T-helper 22 cell (primary cell): ENCODE measurements around the gene ZNF366.

Source experiments
- DNase-seq: peaks from one replicate; pipeline ENCODE4 v3.0.0-alpha.2; 2020; ENCODE audit warnings: low read depth

The ZNF366 gene

DNA sequence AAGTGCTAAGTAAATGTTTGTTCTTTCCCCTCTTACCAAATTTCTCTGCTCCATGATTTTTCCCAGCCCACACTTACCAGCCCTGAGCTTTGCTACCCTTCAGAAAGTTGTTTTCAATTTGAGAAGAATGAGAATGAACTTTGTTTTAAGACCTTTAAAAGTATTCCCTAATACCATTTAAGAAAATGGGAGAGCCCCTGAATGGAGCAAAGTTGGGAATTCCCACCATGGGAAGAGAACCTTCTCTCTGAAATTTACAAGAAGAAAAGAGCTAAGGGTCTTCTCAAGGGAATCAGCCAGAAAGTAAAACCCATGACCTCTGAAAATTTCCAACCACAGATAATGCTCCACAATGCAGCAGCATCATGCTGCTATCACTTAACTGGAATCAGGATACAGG is 17.7 kb downstream of the ZNF366 start:
- DNase-seq: no peak

DNA sequence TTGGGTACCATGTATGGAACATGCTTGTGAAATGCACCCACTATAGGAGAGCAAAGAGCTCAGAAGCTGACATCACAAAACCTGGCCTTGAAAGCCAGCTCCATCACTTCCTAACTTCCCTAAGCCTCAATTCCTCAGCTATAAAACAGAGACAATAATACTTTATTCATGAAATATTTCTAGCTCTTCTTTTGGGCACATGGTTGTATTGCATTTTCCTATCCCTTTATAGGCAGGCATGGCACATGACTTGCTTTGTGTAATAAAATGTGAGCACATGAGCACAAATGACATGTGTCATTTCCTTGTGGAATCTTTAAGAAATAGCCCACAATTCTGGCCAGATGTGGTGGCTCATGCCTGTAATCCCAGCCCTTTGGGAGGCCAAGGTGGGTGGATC is 18.5 kb downstream of the ZNF366 start:
- DNase-seq: no peak

DNA sequence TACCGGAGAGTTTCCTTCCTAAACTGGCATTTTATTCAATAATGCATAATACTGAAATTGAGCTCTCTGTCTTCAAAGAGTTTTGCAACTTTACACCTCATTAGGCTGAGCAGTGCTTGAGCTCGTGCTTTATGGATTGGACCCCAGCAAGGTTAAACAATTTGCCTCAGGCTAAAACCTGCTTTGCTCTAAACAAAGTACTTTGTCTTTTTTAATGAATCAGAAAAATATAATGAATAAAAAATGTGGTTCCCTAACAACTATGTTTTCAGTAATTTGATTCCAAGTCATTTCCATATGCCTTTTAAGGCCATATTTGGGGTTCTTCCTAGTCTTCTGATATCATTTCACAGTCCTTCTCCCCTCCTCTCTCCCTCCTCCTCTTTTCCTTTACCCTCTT is 20.0 kb downstream of the ZNF366 start:
- no peak for DNase-seq

DNA sequence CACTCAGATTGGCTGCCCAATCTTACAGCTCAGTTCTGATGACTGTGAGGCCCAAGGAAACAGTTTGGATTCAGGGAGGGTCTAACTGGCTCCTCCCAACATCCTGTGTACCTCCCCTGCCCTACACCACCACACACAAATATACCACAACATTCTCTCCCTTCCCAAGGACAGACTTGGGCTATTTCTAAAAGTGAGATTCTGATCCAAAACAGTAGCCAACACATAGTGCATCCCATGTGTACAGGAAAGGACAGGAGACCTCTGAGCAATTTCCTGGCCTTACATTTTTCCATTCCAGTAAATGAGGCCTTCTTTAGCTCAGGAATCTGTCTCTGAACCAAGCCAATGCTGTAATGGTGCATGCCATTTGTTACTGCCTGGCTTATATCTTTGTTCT is 20.8 kb downstream of the ZNF366 start:
- DNase-seq: no peak

DNA sequence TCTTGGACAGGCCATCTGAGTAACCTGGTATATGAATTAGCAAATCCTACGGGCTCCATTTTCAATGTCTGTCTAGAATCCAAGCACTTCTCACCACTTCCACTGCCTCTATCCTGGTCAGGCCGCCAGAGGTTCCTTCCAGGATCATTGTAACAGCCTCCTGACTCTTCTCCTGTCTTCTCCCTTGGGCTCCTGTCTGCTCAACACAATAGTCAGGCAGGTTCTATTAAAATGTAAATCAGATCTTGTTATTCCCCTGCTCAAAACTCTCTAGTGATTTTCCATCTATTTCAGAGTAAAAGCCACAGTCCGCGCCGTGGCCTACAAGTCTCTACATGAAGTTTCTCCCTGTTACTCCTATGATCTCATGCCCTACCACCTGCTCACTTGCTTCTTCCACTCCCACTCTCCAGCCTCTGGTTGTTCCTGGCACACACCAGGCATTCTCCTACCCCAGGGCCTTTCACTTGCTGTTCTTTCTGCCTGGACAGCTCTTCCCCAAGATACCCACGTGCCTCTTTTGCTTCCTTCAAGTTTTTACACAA is 21.7 kb downstream of the ZNF366 start:
- no peak for DNase-seq

DNA sequence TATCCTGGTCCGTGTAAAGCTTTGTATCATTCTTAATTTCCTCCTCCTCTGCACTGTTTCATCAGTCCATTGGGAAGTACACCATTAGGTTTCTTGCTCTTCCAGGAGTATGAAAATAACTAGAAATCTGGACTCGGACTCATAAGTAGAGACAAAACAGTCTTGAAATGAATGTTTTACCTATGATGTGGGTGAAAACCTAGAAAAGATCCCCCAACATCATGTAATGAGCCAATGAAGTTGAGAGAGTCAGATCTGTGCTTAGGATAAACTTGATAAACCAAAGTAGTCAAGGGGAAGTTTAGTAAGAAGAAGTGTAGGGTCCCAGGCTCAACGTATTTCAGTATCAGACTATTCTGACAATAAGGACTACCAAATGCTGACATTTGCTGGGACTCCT is 25.2 kb downstream of the ZNF366 start:
- no peak for DNase-seq

DNA sequence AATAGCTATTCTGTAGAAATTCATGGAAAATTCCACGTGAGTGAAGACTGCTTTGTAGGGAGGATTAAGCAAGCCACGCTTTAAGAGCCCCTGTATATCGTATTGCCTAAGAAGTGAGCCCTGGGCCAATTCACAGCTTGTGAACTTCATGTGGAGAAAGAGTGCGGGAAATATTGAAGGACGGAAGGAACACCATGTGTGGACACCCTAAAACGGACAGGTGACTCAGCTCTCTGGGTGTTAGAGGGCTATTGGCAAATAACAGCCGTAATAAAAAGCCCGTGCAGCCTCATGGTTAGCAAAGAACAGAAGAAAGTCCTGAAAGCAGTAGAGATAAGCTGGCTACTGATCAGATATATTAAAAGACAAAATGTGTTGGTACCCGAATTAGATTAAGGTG is 26.4 kb downstream of the ZNF366 start:
- DNase-seq: no peak

DNA sequence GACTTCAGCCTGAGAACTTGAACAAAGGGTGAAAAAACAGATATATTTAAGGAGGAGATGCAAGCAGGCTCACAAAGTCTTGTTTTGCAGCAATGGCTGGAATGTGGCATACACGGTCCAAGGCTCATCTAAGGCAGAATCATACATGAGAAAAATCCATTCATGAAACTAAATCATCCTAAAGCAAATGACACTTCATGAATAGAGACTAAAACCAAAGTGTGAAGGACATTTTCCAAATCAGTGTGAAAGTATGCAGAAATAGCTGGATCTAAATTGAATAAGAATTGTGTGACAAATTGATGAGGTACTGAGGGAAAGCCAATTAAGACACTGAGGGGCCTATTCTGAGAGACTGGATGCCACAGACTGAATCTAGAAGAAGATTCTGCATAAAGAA is 27.3 kb downstream of the ZNF366 start:
- DNase-seq: no peak

DNA sequence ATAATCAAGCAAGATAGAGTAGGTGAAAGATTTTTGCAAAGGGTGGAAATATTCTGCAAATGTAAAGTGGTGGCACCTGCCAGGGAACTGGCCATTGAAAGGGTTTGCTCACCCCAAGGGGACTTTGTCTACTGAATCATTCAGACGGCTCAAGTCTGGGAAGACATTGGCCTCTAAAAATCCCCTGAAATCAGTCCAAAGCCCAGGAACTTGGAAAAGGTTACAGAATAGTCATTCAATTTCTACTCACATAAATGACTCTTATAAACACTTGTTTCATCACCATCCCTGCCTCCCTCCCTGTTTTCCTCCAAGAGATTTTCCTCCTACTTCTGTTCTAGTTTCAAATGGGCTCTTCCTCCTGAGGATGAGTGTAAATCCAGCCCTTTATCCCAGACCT is 28.5 kb downstream of the ZNF366 start:
- no peak for DNase-seq

DNA sequence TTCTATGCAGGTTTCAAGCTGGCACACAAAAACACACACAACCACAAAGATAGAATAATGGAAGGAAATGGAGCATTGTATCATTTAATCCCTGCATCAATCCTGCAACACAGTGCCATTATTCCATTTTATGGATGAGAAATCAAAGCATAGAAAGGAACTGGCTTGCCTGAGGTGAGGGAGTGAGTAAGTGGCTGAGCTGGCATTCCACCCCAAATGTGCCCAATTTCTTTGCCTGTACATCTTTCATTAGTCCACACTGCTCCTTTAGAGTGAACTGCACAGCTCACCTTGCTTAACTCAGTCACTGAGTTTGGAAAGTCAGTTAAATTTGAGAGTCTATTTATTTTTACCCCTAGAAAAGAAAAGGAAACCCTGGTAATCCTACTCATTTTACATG is 28.9 kb downstream of the ZNF366 start:
- no peak for DNase-seq

DNA sequence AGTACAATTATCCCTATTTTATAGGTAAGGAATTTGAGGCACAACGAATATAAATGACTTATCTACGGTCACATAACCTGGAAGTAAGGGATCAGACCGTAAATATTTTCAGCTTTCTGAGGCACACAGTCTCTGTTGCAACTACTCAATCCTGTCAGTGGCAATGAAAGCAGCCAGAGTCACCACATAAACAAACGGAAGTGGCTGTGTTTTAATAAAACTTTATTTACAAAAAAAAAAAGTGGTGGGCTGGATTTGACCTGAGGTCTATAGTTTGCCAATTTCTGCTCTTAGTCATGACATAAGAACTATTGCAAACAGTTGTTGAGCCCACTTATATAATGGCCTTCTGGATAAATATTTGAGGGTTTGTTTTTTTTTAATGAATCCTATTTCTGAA is 29.6 kb downstream of the ZNF366 start:
- no peak for DNase-seq

DNA sequence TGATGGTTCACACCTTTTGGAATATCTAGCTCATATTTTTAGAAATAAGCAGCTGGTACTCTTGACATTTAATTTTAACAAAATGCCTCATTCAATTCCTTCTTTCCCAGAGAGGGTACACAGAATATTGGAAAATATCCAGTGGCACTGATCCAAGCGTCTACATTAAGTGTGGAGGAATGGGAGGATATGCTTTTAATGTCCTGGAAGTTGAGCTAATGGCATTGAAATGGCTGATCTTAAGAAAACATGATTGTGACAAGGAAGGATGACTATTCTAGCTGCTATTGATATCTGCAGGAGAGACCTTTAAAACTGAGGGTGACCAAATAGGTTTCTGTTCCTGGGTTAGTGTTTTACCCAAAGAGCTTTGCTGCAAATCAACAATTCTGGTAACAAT is 30.0 kb downstream of the ZNF366 start:
- DNase-seq: no peak

DNA sequence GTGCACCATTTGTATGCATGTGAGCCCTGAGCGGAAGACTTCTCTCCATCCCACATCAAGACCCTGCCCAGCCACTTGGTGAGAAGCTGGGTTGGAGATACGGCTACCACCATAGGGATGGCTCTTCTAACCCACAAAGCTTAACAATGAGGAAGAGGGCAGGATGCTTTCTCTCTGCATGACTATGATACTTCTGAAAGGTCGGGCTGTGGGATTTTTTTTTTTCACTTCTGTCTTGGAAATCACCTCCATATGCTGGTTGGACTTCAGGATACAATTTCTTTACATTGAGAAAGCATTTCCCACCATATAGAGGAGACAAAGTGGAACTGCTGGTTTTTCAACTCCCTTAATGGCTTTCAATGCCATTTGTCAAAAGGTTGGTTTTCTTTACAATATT is 30.5 kb downstream of the ZNF366 start:
- DNase-seq: no peak

DNA sequence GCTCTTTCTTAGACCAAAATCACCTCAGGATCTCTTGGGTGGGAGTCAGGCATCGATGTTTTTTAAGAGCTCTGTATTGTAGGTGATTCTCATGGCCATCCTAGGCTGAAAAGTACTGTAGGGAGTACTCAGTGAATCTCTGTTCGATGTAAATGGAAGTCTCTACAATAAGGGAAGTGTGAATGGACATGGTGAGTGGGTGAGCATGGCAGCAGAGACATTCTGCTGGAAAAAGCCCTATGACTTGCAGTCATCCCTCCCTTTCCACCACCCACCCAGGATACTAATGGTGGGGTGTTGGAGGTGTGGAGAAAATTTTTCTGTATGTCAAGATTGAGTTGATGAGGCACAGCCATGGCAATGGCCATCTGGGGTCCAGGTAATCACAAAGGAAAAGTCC is 30.9 kb downstream of the ZNF366 start:
- no peak for DNase-seq

DNA sequence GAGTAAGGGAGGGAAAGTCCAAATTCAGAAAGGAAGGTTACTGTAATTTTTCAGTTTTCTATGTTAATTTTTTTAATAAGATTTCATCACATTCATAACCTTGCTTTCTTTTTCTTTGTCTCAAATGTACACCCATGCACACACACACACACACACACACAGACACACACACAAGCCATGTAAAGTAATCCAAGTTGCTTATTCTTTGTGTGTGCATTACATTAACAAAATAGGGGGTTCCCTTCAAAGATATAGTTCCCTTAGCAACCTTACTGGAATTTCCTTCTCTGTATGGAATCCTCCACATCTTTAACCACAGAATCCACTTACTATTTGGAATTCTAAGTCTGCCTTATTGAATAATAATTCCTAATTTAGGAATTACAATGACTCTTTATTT is 32.7 kb downstream of the ZNF366 start:
- DNase-seq: no peak

DNA sequence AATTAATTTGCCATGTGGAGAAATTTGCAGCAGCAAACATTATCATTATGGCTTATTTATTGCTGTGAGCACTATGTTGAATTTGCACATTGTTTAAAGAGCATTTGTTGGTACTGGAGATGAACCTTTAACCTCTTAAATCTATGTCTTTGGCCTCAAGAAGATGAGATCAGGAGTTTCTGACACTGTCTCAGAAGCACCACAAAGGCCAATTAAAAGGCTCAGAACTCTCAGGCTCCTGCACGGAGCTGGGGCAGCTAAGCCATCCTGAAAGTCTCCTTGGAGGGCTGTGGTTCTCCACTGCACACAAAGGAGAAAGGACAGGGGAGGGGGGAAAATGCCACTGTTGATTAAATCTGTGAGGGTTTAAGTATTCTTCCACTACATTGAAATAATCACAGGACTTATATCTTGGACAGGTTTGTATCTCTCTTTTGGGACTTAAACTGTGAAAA is 33.1 kb downstream of the ZNF366 start:
- DNase-seq: no peak

DNA sequence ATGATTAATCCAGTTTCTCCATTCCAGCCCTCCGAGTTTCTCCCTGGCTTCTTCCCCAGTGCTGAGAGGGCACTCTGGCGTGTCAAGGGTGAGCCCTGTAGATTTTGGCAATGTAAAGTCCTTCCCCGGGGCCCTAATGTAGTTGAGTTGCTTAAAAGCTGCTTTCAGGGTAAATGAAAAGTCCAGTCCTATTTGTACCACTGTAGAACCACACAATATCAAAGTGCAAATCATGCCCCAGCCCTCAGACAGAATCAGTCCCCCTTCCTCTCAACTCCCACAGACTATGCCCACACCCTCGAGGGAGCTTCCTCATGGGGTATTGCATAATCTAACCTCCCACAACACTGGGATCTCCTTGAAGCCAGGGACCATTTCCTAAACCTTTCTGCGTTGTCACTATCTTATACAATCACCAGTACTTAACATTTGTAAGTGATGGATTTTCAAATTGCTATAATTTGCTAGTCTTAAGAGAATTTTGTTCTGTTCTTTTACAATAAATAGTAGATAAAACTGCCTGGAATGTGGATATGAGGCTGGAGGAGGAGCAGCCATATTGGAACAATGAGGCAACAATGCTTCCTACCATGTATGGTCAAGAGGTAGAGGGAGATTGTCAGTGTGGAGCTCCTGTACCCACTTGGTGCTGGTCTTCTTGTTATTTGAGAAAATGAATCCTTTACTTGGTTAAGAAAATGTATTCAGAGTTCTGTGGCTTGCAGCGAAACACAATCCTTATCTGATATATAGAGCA is 34.4 kb downstream of the ZNF366 start:
- DNase-seq: no peak

DNA sequence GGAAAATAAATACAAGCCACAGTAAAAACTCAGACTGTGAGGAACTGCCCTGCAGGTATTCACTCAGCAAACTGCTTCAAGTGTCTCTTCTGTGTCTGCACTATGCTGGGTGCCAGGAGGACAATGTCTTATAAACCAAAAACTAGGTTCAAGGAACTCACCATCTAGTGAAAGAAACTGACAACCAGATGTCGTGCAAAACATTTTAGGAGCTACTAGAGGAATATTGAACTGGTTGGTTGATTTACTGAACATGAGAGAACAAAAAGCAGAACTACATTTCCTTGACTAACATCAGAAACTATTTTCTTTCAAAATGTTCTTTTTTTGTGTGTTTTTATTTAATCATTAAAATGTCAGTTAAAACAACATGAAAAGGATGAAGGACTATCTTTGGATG is 35.2 kb downstream of the ZNF366 start:
- no peak for DNase-seq

DNA sequence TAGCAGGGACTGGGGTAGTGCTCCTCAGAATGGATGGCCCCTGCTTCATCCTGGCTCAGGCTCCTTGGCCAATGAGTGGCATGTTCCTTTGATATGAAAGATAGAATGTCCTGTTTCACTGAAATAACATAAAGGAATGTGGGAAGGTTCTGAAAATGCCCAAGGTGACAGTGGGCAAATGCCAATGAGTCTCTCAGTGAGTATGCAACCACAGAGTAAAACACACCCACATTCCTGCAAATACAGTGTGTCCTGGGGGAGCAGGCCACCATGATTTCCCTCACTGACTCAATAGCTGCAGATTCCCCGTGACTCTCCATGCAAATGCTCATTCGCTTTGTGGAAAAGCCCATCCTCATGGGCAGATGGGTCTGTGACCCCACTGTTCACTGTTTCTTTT is 36.4 kb downstream of the ZNF366 start:
- DNase-seq: no peak

DNA sequence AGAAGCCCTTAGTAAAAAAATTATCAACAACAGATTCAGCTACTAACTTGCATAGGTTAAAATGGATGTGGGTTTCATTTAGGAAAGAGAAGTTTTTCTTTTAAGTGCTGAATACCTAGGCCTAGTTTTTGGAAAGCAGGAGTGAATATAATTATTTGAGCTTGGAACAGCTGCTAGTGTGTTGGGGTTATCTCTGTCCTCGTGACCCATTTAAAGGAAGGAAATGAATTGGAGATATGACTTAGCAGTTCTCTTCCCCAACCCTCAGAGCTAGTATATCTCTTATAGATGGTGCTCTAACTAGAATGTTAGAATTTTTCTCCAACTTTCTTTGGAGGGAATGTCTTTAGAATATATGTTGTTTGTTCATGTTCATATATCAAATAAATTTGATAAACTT is 38.6 kb downstream of the ZNF366 start:
- DNase-seq: no peak

DNA sequence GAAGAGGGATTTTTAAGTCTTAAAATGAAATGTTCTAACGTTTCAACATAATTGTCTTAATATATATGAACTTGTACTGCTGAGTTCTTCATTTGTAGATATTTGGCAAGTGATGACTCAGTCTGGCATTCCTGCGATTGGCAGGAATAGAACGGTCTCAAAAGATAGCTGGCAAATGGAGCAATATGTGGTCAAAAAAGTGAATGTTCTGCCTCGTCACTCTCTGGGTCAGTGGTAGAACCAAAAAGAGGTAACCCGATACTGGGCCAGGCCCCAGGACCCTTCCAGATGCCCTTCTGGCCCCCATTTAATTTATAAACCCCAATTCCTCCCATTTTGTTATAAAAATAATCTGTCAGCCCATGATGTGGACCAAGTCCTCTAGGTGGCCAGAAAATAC is 39.2 kb downstream of the ZNF366 start:
- no peak for DNase-seq

DNA sequence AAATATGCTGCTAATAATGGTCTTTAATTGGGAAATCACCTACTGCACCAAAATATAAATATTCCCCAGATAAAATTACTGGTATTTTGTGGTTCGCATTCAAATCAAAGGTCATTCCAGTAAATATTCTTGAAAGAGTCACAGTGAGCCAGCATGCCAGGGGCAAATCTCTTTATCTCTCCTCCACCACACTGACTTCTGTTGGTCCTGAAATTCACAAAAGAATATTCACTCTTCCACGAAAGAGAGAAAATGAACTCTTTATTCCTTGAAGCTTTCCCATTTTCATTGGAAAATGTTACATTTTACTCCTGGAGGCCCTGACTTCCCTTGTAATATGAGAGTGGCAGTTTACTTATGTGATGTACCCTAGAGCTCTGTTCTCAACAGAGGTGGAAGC is 39.7 kb downstream of the ZNF366 start:
- no peak for DNase-seq

DNA sequence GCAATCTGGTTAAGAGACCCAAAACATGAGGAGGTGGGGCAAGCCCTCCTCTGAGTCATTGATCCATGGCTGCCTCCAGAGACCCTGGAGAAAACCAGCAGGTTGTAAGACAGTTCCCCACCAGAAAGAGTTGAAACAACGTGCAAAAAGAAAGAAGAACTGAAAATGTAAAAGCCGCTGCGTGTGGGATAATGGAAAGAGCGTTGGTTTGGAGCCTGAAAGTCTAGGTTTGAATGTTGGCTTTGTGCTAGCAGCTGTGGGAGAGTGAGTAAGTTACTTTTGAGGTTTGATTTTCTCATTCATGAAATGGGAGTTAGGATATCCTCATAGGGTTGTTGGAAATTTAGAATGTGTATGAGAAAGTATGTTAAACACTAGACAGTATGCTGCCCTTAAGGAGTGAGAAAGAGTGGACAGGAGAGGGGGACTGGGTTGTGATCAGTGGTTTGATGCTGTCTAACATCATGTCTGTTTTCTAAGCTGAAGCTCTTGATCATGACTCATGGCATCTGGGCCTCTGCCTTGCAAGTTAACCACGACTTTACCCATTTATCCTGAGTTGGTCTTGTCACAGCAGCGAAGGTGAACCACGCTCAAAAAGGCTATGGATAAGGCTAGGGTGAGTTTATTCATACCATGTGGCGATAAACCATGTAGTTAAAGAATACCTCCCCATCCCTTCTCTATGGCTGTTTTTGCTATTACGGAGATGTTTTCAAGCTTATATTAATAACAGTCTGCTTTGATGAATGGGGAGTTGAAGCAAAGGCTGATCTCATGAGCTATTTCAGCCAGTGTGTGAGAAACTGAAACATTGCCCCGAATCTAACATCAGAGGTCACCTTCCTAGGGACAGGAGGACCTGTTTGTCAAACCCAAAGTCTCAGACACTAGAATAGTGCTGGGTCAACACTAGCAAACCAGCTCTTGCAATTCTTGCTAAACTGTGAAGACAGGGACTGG is 41.3 kb downstream of the ZNF366 start:
- no peak for DNase-seq
